GM13977 (cell line): ENCODE results near the gene PIM3.

Source experiments
- DNase-seq: peaks from one replicate; pipeline ENCODE4 v3.0.0; 2012; ENCODE audit warnings: low spot score
- in situ Hi-C: fragments of 300-500 bp; cut with MboI; formaldehyde crosslinking; loops from one replicate; pipeline ENCODE4 v1.12.0; 2022; ENCODE audit warnings: low sequenced_read_pairs, low pct_unique_long_range_greater_than_20kb, mixed read lengths, inconsistent platforms; ENCODE audit not compliant: unreplicated experiment
- TF ChIP-seq, protein P1 (sequence below): IDR thresholded peaks from 2 replicates; pipeline ENCODE4 v1.5.1; 2012; ENCODE audit warnings: mild to moderate bottlenecking, control low read depth; ENCODE audit not compliant: insufficient read depth; ENCODE audit errors: extremely low read depth, missing control alignments

PIM3 gene

DNA sequence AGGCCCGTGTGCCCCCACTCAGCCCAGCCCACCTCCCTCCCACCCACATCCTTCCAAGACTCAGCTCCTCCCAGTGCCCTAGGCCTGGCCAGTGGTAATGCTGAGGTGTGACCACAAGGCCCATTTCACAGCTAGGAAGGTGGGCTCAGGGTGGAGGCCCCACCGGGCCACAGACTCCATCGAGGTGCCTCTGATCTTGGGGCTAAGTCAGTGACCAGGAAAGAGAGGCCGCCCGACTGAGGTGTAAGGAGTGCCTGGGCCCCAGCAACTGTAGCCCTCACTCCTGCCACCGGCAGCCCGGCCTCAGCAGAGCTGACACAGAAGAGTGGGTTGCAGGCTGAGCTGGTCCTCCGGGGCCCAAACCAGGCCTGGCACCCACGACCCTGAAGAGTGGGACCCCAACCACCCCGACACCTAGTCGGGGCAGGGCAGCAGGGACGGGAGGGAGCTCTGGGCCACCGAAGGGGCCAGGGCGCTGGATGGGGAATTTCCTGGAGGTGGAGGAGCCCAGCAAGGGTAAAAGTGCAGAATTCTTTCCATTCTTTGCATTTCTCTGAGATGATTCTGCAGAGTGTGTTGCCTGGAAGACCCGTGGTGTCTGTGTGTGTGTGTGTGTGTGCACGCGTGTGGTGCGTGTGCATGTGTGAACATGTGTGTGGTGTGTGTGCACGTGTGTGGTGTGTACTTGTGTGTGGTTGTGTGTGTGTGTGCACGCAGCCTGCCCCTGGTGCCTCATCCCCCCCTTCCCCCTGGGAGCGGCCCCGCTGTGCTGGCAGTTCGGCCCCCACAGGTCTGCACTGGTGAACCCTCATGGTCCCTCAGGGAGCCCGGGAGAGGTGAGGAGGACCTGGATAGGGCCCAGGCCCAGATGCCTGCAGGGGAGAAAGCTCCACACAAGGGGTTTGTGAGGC lies 8.3 kb upstream of the PIM3 start:
- no peak for DNase-seq
- in situ Hi-C loops: no loop called here

DNA sequence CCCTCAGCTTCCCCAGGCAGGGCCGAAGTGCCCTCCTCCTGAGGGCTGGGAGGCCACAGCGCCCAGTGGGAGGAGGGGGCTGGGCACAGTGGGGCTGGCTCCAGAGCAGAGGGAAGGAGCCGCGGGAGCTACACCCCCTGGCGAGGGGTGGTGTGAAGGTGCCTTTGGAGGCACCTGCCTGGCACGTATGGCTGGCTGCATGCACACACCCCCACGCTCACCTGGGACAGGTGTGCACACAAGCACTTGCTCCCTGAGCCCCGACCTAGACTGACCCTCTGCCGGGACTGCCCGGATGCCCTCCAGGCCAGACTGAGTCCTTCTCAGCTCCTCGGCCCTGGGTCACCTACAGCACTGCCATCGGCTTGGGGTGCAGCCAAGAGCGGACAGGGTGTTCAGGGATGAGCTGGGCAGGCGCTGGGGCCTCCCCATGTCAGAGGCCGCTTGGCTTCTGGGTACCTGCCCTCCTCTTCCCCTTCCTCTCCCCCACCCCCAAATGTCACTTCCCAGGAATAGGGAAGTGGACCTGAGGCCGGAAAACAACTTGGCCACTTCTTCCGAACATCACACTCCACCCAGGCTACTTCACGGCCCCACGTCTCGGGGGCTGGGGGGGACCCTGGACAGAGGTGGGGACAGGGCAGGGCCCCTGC lies 7.4 kb upstream of the PIM3 start:
- DNase-seq: no peak
- TF ChIP-seq, protein P1, sequence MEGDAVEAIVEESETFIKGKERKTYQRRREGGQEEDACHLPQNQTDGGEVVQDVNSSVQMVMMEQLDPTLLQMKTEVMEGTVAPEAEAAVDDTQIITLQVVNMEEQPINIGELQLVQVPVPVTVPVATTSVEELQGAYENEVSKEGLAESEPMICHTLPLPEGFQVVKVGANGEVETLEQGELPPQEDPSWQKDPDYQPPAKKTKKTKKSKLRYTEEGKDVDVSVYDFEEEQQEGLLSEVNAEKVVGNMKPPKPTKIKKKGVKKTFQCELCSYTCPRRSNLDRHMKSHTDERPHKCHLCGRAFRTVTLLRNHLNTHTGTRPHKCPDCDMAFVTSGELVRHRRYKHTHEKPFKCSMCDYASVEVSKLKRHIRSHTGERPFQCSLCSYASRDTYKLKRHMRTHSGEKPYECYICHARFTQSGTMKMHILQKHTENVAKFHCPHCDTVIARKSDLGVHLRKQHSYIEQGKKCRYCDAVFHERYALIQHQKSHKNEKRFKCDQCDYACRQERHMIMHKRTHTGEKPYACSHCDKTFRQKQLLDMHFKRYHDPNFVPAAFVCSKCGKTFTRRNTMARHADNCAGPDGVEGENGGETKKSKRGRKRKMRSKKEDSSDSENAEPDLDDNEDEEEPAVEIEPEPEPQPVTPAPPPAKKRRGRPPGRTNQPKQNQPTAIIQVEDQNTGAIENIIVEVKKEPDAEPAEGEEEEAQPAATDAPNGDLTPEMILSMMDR: no peak
- in situ Hi-C loops: no loop called here

More for the DNA sequence above, 8.3 kb upstream of the PIM3 start:
- TF ChIP-seq, protein P1: no peak

DNA sequence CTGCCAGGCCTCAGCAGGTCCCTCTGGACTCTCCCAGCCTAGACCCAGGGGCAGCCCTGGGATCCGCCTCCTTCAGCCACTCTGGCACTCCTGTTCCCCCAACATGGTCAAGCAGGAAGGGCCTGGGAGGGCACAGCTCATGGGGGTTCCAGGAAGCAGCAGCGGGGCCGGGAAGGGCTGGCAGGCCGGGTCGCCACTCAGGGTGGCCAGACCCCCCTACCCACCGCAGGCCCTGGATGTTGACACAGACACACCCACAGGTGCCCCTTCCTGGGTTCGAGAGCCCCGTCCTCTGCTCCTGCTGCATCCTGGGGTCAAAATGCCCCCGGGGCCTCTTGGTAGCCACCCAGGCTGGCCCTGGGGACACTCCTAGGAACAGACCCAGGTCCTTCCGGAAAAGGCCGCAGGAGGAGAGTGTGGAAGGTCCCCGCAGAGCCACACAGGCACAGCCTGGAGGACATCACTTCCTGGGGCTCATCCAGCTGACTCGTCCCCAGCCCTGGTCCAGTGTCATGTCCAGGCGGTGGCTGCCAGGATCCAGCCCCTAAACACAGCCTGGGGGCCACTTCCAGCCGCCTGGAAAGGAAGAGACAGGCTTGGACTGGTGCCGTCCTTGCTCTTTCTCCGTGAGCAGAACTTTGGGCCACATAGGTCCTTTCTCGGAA lies 6.8 kb upstream of the PIM3 start:
- TF ChIP-seq, protein P1: no peak
- no peak for DNase-seq
- in situ Hi-C loops: no loop called here

DNA sequence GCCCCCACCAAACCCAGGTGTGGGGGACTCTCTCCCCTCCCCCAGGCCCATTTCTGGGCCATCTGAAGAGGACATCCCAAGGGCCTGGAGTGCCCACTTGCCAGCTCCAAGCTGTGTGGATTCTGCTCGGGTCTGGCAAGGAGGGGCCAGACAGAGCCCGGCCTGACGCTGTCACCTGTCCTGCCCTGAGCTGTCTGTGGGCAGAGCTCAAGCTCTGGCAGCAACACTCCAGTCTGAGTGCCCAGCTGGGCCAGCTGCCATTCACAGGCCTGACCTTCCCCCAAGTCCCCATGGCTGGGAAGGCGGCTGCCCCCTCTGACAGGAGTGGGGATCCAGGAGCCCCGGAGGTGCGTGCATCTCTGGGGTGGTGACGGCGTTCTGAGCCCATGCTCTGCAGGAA lies 6.2 kb upstream of the PIM3 start:
- no peak for DNase-seq
- TF ChIP-seq, protein P1: no peak
- in situ Hi-C loops: no loop called here

DNA sequence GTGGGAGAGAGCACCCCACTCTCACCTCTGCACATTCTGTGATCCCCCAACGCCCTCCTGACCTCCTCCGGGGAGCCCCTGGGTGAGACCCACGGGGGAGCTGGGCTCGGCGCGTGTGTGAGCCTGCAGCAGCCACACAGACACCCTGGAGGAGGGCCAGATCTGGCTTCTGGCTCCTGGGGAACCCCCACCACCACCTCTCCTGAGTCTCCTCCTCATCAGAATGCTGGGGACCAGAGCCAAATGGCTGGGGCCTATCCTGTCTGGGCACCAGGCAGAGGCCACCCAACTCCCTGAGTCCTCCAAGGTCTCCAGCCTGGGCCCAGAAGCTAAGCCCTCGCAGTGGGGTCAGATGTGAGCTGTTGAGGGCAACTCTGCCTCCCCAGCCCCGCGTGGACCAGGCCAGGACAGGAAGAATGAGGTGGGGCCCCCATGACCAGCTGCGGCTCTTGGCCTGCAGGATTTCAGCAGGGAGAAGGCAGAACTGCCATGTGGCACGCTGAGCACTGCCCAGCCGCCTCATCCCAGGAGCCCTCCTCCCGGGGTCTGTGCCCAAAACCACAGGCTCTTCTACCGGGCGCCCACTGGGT lies 5.5 kb upstream of the PIM3 start:
- in situ Hi-C loops: no loop called here
- no peak for DNase-seq
- TF ChIP-seq, protein P1: no peak

DNA sequence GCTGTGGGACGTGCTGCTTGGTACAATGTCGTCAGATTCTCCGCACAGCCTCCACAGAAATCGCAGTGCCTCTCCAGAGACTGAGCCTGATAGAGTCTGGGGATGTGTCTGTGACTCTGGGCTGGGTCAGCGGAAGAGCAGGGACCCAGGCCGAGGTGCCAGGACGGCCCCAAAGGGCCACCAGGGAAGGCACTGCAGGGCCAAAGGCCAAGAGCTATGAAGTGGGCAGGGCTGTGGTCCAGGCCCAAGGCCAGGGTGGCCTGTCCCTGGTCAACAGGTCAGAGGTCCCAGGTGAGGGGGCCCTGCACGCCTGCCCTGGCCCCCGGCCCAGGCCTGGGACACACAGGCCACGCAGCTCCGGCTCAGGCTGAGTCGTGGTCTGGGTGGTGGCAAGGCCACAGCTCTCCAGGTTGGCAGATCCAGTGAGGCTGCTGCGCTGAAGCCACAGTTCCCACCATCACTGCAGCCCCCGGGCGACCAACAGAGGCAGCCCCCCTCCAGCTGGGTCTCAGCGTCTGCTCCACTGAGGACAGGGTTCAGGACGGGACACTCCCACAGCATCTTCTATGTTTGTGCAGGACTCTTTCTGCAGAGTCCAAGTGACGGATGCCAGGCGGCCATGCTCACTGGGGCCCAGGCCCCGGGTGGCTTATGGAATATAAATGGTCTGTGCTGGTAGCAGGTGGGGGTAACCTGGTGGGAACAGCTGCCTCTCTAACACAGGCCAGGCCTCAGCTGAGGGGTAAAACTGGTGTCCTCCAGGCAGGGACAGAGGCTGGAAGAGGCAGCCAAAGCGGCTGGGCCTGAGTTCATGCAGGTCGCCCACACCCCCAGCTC lies 4.8 kb upstream of the PIM3 start:
- TF ChIP-seq, protein P1: no peak
- in situ Hi-C loops: no loop called here
- DNase-seq: no peak
